B cell (primary cell): Measurements from ENCODE around the gene SNPH.

ENCODE experiments used
- CTCF ChIP-seq: fragments of 200-600 bp; IDR thresholded peaks from one replicate; pipeline ENCODE4 v1.8.0; 2022; ENCODE audit warnings: antibody characterized with exemption, mild to moderate bottlenecking
- EZH2 ChIP-seq: IDR thresholded peaks from 2 replicates; pipeline ENCODE4 v1.6.1; 2012; ENCODE audit warnings: borderline replicate concordance, low read depth, mild to moderate bottlenecking, moderate library complexity, low read length; ENCODE audit not compliant: insufficient read depth, poor library complexity, severe bottlenecking

DNA sequence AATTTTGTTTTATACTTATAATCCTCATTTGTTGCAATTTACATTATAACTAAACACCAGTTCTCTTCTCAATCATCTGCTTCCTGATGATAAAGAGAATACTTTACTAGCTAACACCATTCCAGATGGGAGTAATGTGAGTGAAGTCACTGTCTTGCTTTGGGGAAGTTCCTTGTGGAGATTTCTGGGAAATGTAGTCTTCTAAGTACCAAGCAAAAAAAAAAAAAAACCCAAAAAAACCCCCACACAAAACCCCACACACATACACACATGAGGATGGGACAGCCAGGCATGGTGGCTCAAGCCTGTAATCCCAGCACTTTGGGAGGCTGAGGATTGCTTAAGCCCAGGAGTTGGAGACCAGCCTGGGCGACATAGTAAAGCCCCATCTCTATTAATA, 2.2 kb upstream of the SNPH start:
- TF ChIP-seq CTCF (no peak), EZH2 (no peak)
